Kidney epithelial cell (primary cell): Measurements from ENCODE around the gene NRG3. TPM values are rescaled to one million over a fixed set of nuclear protein-coding genes. Genes with fewer than 3 reads are reported as not detected.

ENCODE experiments used
- DNase-seq: peaks from one replicate; pipeline ENCODE4 v3.0.0-alpha.2; 2010; ENCODE audit warnings: low read depth
- H3K27me3 ChIP-seq: 2 replicates; pipeline ENCODE4 v1.6.0; 2011; ENCODE audit warnings: low read length; ENCODE audit not compliant: control insufficient read depth, insufficient read depth
- H3K36me3 ChIP-seq: 2 replicates; pipeline ENCODE4 v1.5.1; 2011; ENCODE audit warnings: low read length; ENCODE audit not compliant: control insufficient read depth, insufficient read depth
- H3K4me3 ChIP-seq: 2 replicates; pipeline ENCODE4 v1.5.1; 2011; ENCODE audit warnings: low read depth, mild to moderate bottlenecking, control low read depth, low read length
- CTCF ChIP-seq: IDR thresholded peaks from 2 replicates; pipeline ENCODE4 v1.5.1; 2011; ENCODE audit warnings: mild to moderate bottlenecking, moderate library complexity, low read length, control low read depth, inconsistent platforms; ENCODE audit not compliant: insufficient read depth, poor library complexity, severe bottlenecking
- total RNA-seq: library from RNA; depleted of rRNA; stranded (reverse); fragments of >200 nt; gene quantifications from 2 replicates; pipeline ENCODE4 v1.2.3, GENCODE V29; 2015

Gene NRG3
- total RNA-seq, 1 donor from 2014 or later, result 10.2 TPM

DNA sequence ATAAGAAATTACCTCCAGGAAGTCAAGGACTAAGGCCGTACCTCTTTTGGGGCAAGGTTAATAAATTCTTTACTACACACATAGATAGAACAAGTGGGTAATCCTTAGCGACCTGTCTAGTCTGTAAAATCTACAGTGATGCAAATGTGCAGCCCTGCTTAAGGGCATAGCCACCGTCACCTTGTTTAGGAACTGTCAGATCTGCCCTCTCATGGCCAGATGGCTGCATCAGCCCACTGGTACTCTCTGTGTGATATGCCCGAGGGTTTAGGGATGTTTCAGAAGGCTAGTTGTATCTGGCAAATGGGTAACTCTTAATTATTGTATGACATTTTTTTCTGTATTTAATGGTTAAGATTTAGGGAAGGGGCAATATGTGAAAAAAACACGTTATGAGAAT, 74.3 kb downstream of the NRG3 start:
- no peak overlapping the region for H3K4me3 ChIP-seq
- TF ChIP-seq CTCF, result no peak
- H3K27me3 ChIP-seq, result no peaks in the 10 kb centered on the region
- H3K36me3 ChIP-seq, result no peaks in the 10 kb centered on the region
- DNase-seq, result no peak

GRCh38 chr10:81950358-81950757, 75.4 kb downstream of the NRG3 start:
- H3K4me3 ChIP-seq, result no peak overlapping the region
- TF ChIP-seq CTCF, result no peak
- DNase-seq, result no peak
- H3K27me3 ChIP-seq, result no peaks in the 10 kb centered on the region
- H3K36me3 ChIP-seq, result no peaks in the 10 kb centered on the region

GRCh38 chr10:81953420-81953819, 78.4 kb downstream of the NRG3 start:
- no peak for TF ChIP-seq CTCF
- DNase-seq, result no peak
- Histone ChIP-seq H3K27me3 (no peaks in the 10 kb centered on the region), H3K36me3 (no peaks in the 10 kb centered on the region), H3K4me3 (no peak overlapping the region)

DNA sequence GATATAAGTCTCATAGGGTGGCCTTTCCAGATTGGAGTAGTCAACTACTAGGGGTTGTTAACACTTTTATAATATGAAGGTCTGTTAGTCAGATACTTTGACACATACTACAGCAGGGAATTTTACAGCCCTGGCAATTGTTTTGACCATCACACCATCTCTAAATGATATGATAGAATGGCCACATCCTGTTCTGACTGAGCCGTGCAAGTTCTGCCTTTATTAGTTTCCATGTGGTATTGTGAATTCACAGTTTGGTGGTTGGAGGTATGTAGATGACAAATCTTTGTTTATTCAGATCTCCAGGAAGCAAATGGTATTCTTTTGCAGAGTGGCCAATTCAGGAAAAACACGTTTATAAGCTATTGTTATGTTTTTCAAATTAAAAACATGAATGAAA, 83.0 kb downstream of the NRG3 start:
- DNase-seq, result no peak
- no peaks in the 10 kb centered on the region for H3K27me3 ChIP-seq
- no peak overlapping the region for H3K4me3 ChIP-seq
- H3K36me3 ChIP-seq, result no peaks in the 10 kb centered on the region
- no peak for TF ChIP-seq CTCF

GRCh38 chr10:81959016-81959415, 84.0 kb downstream of the NRG3 start:
- H3K4me3 ChIP-seq, result no peak overlapping the region
- no peak for TF ChIP-seq CTCF
- H3K27me3 ChIP-seq, result no peaks in the 10 kb centered on the region
- no peak for DNase-seq
- H3K36me3 ChIP-seq, result no peaks in the 10 kb centered on the region

- no peaks in the 10 kb centered on the region for H3K36me3 ChIP-seq
- no peaks in the 10 kb centered on the region for H3K27me3 ChIP-seq
- TF ChIP-seq CTCF, result no peak
- DNase-seq, result no peak
- H3K4me3 ChIP-seq, result no peak overlapping the region
Observed at GRCh38 chr10:81961451-81962184, 86.6 kb downstream of the NRG3 start.
